HG02981 (cell line): ENCODE measurements around the gene CORO7.

Source experiments
- ATAC-seq: cut with Tn5 transposase; IDR thresholded peaks from one replicate; pipeline ENCODE4 v1.9.1; 2021; ENCODE audit warnings: mild to moderate bottlenecking, moderate library complexity; ENCODE audit not compliant: unreplicated experiment

Gene CORO7

GRCh38 chr16:4416200-4417032 is at the start of gene CORO7:
TSS of gene CORO7 (minus strand) at chr16:4416596. CDS start at chr16:4416518, 78 bp downstream.
- peak; percentile 60 for ATAC-seq

DNA sequence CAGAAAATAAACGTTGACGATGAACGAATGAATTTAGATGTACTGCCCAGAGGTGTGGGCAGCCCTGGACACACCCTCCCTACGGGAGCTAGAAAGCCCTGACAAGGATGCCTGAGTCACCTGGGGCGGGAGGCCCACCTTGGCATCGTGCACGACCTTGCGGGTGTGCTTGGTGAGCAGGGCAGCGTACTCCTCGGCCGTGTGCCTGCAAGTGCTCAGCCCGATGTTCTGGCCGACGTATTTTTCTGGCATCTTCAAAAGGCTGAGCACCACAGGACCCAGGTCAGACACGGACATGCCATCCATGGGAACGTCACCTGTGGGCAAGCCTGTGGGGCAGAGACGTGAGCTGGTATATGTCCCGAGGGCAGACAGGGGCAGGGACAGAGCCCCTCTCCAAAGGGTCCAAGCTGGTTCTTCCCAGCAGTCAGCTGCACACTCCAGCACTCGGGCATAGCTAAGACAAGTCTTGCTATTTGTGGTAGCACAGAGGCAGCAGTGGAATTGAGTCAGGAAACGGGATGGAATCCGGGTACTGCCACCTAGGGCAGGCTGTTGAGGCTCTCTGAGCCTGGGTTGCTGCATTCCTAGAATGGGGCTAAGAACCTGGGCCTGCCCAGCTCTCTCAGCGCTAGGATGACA is 47.2 kb upstream of the CORO7 start:
- ATAC-seq: no peak

DNA sequence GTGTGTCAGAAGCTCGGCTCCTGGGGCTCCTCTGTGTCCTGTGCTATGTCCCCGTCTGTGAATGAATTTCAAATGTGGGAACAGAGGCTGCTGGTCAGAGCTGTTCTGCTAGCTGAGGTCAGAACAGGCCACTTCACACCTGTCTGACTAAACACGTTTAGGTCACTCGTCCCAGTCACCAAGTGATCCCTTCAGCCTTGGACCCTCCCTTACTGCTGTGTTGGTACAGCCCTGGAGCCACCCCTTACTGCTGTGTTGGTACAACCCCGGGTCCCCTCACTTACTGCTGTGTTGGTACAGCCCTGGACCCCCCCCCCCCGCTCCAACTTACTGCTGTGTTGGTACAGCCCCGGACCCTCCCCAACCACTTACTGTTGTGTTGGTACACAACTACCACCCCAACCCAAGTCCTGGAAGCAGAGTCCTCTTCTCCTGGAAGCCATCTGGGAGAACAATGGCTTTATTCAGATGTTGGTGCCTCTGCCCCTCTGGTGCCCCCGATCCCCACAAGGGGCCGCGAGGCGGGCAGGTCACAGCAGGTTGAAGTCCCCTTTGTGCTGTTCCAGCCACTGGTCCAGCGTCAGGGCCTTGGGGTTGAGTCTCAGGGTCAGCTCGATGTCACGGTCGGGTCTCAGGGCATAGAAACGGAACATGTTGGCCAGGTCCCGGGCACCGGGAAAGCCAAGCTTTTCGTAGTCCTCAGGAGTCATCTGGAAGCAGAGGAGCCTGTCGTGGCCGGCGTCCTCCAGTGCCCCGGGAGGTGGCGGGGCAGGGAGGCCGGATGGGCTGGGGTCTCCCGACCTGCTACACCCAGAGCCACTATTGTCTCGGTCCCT is 45.1 kb upstream of the CORO7 start:
- ATAC-seq: no peak

DNA sequence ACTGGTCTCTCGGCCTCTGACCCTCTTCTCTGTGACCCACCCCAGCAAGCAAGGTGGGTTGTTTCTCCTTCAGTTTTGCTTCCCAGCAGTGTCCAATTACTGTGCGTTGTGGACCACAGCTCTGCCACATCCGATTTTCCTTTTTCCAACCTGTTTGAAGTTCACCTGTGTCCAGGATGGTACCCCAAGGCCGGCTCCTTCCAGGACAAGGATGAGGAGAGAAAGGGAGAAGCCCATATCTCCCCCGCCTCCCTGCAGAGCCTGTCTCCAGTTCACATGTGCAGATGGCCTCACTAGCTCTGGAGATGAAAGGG is 44.5 kb upstream of the CORO7 start:
- ATAC-seq: no peak

GRCh38 chr16:4455951-4456350 is 39.6 kb upstream of the CORO7 start:
- no peak for ATAC-seq

GRCh38 chr16:4455081-4455480 is 38.7 kb upstream of the CORO7 start:
- no peak for ATAC-seq

DNA sequence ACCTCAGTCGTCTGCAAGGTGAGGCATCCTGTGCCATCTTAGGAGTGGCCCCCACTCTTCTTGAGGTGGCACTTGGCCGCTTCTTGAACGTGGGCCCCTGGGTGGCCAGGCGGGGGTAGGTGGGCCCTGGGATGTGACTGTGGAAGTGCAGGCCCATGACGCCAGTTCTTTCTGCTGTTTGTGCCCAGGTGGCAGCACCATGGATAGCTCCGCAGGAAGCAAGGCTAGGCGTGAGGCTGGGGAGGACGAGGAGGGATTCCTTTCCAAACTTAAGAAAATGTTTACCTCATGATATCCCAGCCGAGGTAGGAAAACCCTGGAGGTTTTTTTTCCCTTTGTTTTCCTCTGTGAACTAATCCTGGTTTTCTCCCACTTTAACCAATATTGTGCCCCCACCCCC is 38.2 kb upstream of the CORO7 start:
- no peak for ATAC-seq

GRCh38 chr16:4452674-4453073 is 36.3 kb upstream of the CORO7 start:
- ATAC-seq: no peak

GRCh38 chr16:4450931-4451519 is 34.6 kb upstream of the CORO7 start:
- no peak for ATAC-seq

DNA sequence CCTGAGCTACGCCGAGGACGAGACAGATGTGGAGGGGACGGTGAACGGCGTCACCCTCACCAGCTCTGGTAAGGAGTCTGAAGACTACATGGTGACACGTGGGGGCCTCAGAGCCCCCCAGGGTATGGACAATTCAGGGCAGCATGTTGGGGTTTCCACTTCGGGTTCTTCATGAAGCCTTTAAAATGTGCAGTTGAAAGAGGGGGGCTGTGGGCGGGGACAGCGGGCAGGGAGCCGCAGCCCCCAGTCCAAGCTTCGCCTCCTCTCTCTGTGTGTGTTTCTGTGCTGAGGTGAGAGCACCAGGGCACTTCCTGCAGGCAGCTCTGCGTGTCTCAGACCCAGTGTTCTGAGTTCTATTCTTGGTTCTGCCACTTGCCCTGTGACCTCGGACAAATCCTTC is 34.0 kb upstream of the CORO7 start:
- ATAC-seq: no peak

DNA sequence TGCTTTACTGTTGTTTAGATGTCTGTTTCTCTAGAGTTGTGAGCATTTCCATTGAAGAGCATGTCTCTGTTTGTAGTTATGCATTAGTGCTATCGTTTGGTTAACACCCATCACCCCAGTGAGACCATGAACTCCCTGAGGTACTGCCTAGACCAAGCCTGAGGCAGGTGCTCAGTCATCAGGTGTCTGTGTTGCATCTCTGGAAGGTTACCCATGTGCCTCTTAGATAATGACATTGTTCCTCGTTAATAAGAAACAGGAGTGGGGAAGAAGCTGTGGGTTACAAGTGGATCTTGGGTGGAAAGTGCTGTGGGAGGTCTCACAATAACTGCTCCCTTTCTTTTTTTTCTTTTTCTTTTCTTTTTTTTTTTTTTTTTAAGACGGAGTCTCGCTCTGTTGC is 27.6 kb upstream of the CORO7 start:
- no peak for ATAC-seq

DNA sequence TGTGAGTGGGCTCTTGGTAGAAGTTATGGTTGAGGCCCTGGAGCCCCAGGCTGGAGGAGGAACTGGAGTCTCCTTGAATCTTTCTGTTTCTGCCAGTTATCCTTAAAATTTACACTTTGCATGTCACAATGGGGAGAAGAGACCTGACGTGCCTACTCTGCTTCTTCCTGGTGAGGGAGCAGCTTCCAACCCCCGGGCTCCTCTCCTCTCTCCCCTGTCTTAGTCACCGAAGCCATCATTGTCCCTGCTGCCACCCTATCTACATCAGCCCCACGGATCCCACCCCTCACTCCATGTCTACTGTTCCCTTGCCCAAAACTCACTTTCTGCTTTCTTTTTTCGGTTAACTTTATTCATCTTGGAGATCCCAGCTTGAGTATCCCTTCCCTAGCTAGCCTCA is 26.9 kb upstream of the CORO7 start:
- ATAC-seq: no peak

DNA sequence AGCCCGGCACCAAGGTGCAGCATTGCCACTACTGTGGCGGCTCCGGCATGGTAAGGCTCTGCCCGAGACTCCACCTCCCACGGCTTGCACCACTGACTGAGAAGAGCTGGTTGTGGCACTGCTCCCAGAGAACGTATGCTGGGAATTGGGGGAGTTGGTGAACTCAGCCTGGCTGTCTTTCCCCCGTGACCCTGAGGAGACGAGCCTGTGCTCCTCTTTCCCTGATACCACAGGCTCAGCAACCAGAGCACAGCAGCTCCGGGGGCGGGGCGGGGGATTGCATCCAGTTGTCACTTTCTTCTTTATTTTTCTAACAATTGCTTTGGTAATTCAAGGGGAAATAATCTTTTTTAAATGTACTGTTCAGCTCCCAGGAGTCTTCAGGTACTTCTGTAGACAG is 26.0 kb upstream of the CORO7 start:
- no peak for ATAC-seq

- no peak for ATAC-seq
These were observed 21.0 kb upstream of the CORO7 start for GRCh38 chr16:4437366-4437765.

DNA sequence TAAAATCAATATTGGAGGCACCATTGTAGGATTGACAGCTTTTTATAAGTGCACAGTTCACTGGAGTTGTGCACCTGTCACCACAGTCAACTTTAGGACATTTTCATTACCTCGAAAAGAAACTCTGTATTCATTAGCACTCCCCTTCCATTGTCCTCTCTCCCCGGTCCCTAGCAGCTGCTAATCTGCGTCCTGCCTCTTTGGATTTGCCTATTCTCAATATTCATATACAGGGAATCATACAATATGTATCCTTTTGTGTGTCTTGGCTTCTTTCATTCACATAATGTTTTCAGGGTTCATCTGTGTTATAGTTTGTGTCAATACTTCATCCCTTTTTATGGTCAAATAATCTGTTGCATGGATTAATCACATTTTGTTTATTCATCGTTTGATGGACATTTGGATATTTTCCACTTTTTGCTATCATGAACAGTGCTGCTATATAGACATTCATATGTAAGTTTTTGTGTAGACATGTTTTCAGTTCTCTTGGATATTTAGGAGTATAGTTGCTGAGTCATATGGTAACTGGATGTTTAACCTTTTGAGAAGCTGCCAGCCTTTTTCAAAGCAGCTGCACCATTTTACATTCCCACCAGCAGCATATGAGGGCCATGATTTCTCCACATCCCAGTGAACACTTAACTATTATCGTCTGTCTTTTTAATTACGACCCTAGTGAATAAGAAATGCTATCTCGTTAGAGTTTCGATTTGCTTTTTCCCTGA is 19.1 kb upstream of the CORO7 start:
- no peak for ATAC-seq

- no peak for ATAC-seq
These were observed 17.8 kb upstream of the CORO7 start for GRCh38 chr16:4433914-4434787.

- no peak for ATAC-seq
These were observed 16.8 kb upstream of the CORO7 start for GRCh38 chr16:4433228-4433627.

- ATAC-seq: no peak
These were observed 14.6 kb upstream of the CORO7 start for GRCh38 chr16:4431023-4431422.

GRCh38 chr16:4428500-4428899 is 12.1 kb upstream of the CORO7 start:
- ATAC-seq: no peak
